ENCODE data around the gene LRRC73.
"Not testable (repeated sequence)": the region's sequence is repeated elsewhere in the genome, so short reads cannot be mapped to it uniquely, and the experiment has no call there.

Gene LRRC73

GRCh38 chr6:43540507-43540906 is 30.4 kb upstream of the LRRC73 start:
- Histone ChIP-seq H3K4me3 (ENCODE audit: control insufficient read depth in 1 of 7, extremely low read depth in 1 of 7, insufficient read depth in 4 of 7, low read depth in 2 of 7, low read length in 6 of 7) (no peak overlapping the region), H3K4me1 (ENCODE audit: control extremely low read depth in 1 of 4, control insufficient read depth in 4 of 4, insufficient read depth in 4 of 4, low read length in 3 of 4) (no peaks in the 10 kb centered on the region), H3K36me3 (ENCODE audit: control insufficient read depth in 4 of 4, insufficient read depth in 4 of 4, low read length in 3 of 4) (peaks cover 22 to 61% (median 42%) of the 10 kb centered on the region in 4 experiments), H3K27ac (ENCODE audit: insufficient read depth in 1 of 2, low read depth in 1 of 2, low read length in 2 of 2, poor library complexity in 1 of 2, severe bottlenecking in 2 of 2) (no peak overlapping the region), H3K9me3 (ENCODE audit: control extremely low read depth in 1 of 5, control insufficient read depth in 4 of 5, insufficient read depth in 2 of 5, low read depth in 1 of 5, low read length in 4 of 5) (no peaks in the 10 kb centered on the region), H3K27me3 (replicated peaks in 2 of 5; ENCODE audit: control insufficient read depth in 4 of 5, insufficient read depth in 5 of 5, low read length in 4 of 5) (no peaks in the 10 kb centered on the region)
- WGBS (ENCODE audit: insufficient coverage): 100% methylated on average over 4 of the region's 5 CpGs
- no peak for DNase-seq
- CTCF ChIA-PET: no interaction called here
- POLR2A ChIA-PET: no interaction called here

- H3K4me3 ChIP-seq (ENCODE audit: control insufficient read depth in 1 of 7, extremely low read depth in 1 of 7, insufficient read depth in 4 of 7, low read depth in 2 of 7, low read length in 6 of 7); CTCF ChIA-PET; H3K27ac ChIP-seq (ENCODE audit: insufficient read depth in 1 of 2, low read depth in 1 of 2, low read length in 2 of 2, poor library complexity in 1 of 2, severe bottlenecking in 2 of 2); DNase-seq; H3K4me1 ChIP-seq (ENCODE audit: control extremely low read depth in 1 of 4, control insufficient read depth in 4 of 4, insufficient read depth in 4 of 4, low read length in 3 of 4); H3K27me3 ChIP-seq (replicated peaks in 2 of 5; ENCODE audit: control insufficient read depth in 4 of 5, insufficient read depth in 5 of 5, low read length in 4 of 5); POLR2A ChIA-PET; H3K9me3 ChIP-seq (ENCODE audit: control extremely low read depth in 1 of 5, control insufficient read depth in 4 of 5, insufficient read depth in 2 of 5, low read depth in 1 of 5, low read length in 4 of 5): not testable (repeated sequence)
- 98% methylated on average over 19 of the region's 20 CpGs for WGBS (ENCODE audit: insufficient coverage)
- peaks cover 18 to 57% (median 38%) of the 10 kb centered on the region in 4 experiments for H3K36me3 ChIP-seq (ENCODE audit: control insufficient read depth in 4 of 4, insufficient read depth in 4 of 4, low read length in 3 of 4)
These were observed 29.3 kb upstream of the LRRC73 start for GRCh38 chr6:43539409-43539808.

GRCh38 chr6:43538986-43539385 is 28.8 kb upstream of the LRRC73 start:
- POLR2A ChIA-PET; H3K27ac ChIP-seq (ENCODE audit: insufficient read depth in 1 of 2, low read depth in 1 of 2, low read length in 2 of 2, poor library complexity in 1 of 2, severe bottlenecking in 2 of 2); H3K4me1 ChIP-seq (ENCODE audit: control extremely low read depth in 1 of 4, control insufficient read depth in 4 of 4, insufficient read depth in 4 of 4, low read length in 3 of 4); H3K4me3 ChIP-seq (ENCODE audit: control insufficient read depth in 1 of 7, extremely low read depth in 1 of 7, insufficient read depth in 4 of 7, low read depth in 2 of 7, low read length in 6 of 7); H3K9me3 ChIP-seq (ENCODE audit: control extremely low read depth in 1 of 5, control insufficient read depth in 4 of 5, insufficient read depth in 2 of 5, low read depth in 1 of 5, low read length in 4 of 5); DNase-seq; H3K27me3 ChIP-seq (replicated peaks in 2 of 5; ENCODE audit: control insufficient read depth in 4 of 5, insufficient read depth in 5 of 5, low read length in 4 of 5): not testable (repeated sequence)
- WGBS (ENCODE audit: insufficient coverage): 97% methylated on average over 5 of the region's 17 CpGs
- CTCF ChIA-PET: interaction anchor here (1.4 kb wide), 1 partner anchor 33 kb away, joined by 3 read pairs; no protein-coding TSS in a partner anchor
- peaks cover 16 to 55% (median 39%) of the 10 kb centered on the region in 4 experiments for H3K36me3 ChIP-seq (ENCODE audit: control insufficient read depth in 4 of 4, insufficient read depth in 4 of 4, low read length in 3 of 4)

- ChIA-PET CTCF (no interaction called here), POLR2A (no interaction called here)
- Histone ChIP-seq H3K27me3 (replicated peaks in 2 of 5; ENCODE audit: control insufficient read depth in 4 of 5, insufficient read depth in 5 of 5, low read length in 4 of 5) (no peaks in the 10 kb centered on the region), H3K4me3 (ENCODE audit: control insufficient read depth in 1 of 7, extremely low read depth in 1 of 7, insufficient read depth in 4 of 7, low read depth in 2 of 7, low read length in 6 of 7) (no peak overlapping the region), H3K9me3 (ENCODE audit: control extremely low read depth in 1 of 5, control insufficient read depth in 4 of 5, insufficient read depth in 2 of 5, low read depth in 1 of 5, low read length in 4 of 5) (no peaks in the 10 kb centered on the region), H3K4me1 (ENCODE audit: control extremely low read depth in 1 of 4, control insufficient read depth in 4 of 4, insufficient read depth in 4 of 4, low read length in 3 of 4) (no peaks in the 10 kb centered on the region), H3K36me3 (ENCODE audit: control insufficient read depth in 4 of 4, insufficient read depth in 4 of 4, low read length in 3 of 4) (peaks cover 16 to 76% (median 54%) of the 10 kb centered on the region in 4 experiments), H3K27ac (ENCODE audit: insufficient read depth in 1 of 2, low read depth in 1 of 2, low read length in 2 of 2, poor library complexity in 1 of 2, severe bottlenecking in 2 of 2) (no peak overlapping the region)
- no CpG with 5 or more reads among the region's 1 CpG for WGBS (ENCODE audit: insufficient coverage)
- DNase-seq: no peak
These were observed 22.1 kb upstream of the LRRC73 start for GRCh38 chr6:43532201-43532600.

GRCh38 chr6:43524483-43524961 is 14.4 kb upstream of the LRRC73 start:
- Histone ChIP-seq H3K9me3 (ENCODE audit: control extremely low read depth in 1 of 5, control insufficient read depth in 4 of 5, insufficient read depth in 2 of 5, low read depth in 1 of 5, low read length in 4 of 5) (no peaks in the 10 kb centered on the region), H3K36me3 (ENCODE audit: control insufficient read depth in 4 of 4, insufficient read depth in 4 of 4, low read length in 3 of 4) (peaks cover 30 to 96% (median 87%) of the 10 kb centered on the region in 4 experiments), H3K27me3 (replicated peaks in 2 of 5; ENCODE audit: control insufficient read depth in 4 of 5, insufficient read depth in 5 of 5, low read length in 4 of 5) (no peaks in the 10 kb centered on the region), H3K27ac (ENCODE audit: insufficient read depth in 1 of 2, low read depth in 1 of 2, low read length in 2 of 2, poor library complexity in 1 of 2, severe bottlenecking in 2 of 2) (no peak overlapping the region), H3K4me1 (ENCODE audit: control extremely low read depth in 1 of 4, control insufficient read depth in 4 of 4, insufficient read depth in 4 of 4, low read length in 3 of 4) (no peaks in the 10 kb centered on the region), H3K4me3 (ENCODE audit: control insufficient read depth in 1 of 7, extremely low read depth in 1 of 7, insufficient read depth in 4 of 7, low read depth in 2 of 7, low read length in 6 of 7) (no peak overlapping the region)
- no peak for DNase-seq
- CTCF ChIA-PET: interaction anchor here (1.1 kb wide), 1 partner anchor 20 kb away, joined by 3 read pairs; no protein-coding TSS in a partner anchor
- whole genome bisulfite sequencing (ENCODE audit: insufficient coverage): 97% methylated on average over 9 of the region's 10 CpGs
- POLR2A ChIA-PET: no interaction called here

GRCh38 chr6:43523284-43523683 is 13.1 kb upstream of the LRRC73 start:
- Histone ChIP-seq H3K27me3 (replicated peaks in 2 of 5; ENCODE audit: control insufficient read depth in 4 of 5, insufficient read depth in 5 of 5, low read length in 4 of 5) (no peaks in the 10 kb centered on the region), H3K36me3 (ENCODE audit: control insufficient read depth in 4 of 4, insufficient read depth in 4 of 4, low read length in 3 of 4) (peaks cover 30 to 88% (median 82%) of the 10 kb centered on the region in 4 experiments), H3K27ac (ENCODE audit: insufficient read depth in 1 of 2, low read depth in 1 of 2, low read length in 2 of 2, poor library complexity in 1 of 2, severe bottlenecking in 2 of 2) (no peak overlapping the region), H3K9me3 (ENCODE audit: control extremely low read depth in 1 of 5, control insufficient read depth in 4 of 5, insufficient read depth in 2 of 5, low read depth in 1 of 5, low read length in 4 of 5) (no peaks in the 10 kb centered on the region), H3K4me1 (ENCODE audit: control extremely low read depth in 1 of 4, control insufficient read depth in 4 of 4, insufficient read depth in 4 of 4, low read length in 3 of 4) (peaks cover 2 to 6% (median 3%) of the 10 kb centered on the region in 4 experiments), H3K4me3 (ENCODE audit: control insufficient read depth in 1 of 7, extremely low read depth in 1 of 7, insufficient read depth in 4 of 7, low read depth in 2 of 7, low read length in 6 of 7) (no peak overlapping the region)
- 100% methylated on average over 2 of the region's 3 CpGs for WGBS (ENCODE audit: insufficient coverage)
- CTCF ChIA-PET: no interaction called here
- DNase-seq: no peak
- POLR2A ChIA-PET: no interaction called here

- peaks cover 8 to 11% (median 9%) of the 10 kb centered on the region in 4 experiments for H3K4me1 ChIP-seq (ENCODE audit: control extremely low read depth in 1 of 4, control insufficient read depth in 4 of 4, insufficient read depth in 4 of 4, low read length in 3 of 4)
- no peak overlapping the region for H3K27ac ChIP-seq (ENCODE audit: insufficient read depth in 1 of 2, low read depth in 1 of 2, low read length in 2 of 2, poor library complexity in 1 of 2, severe bottlenecking in 2 of 2)
- no peaks in the 10 kb centered on the region for H3K9me3 ChIP-seq (ENCODE audit: control extremely low read depth in 1 of 5, control insufficient read depth in 4 of 5, insufficient read depth in 2 of 5, low read depth in 1 of 5, low read length in 4 of 5)
- H3K27me3 ChIP-seq (replicated peaks in 2 of 5; ENCODE audit: control insufficient read depth in 4 of 5, insufficient read depth in 5 of 5, low read length in 4 of 5): no peaks in the 10 kb centered on the region
- CTCF ChIA-PET: no interaction called here
- DNase-seq: no peak
- POLR2A ChIA-PET: no interaction called here
- 90% methylated on average over 6 of the region's 8 CpGs for WGBS (ENCODE audit: insufficient coverage)
- peaks cover 27 to 83% (median 76%) of the 10 kb centered on the region in 4 experiments for H3K36me3 ChIP-seq (ENCODE audit: control insufficient read depth in 4 of 4, insufficient read depth in 4 of 4, low read length in 3 of 4)
- no peak overlapping the region for H3K4me3 ChIP-seq (ENCODE audit: control insufficient read depth in 1 of 7, extremely low read depth in 1 of 7, insufficient read depth in 4 of 7, low read depth in 2 of 7, low read length in 6 of 7)
These were observed 12.6 kb upstream of the LRRC73 start for GRCh38 chr6:43522547-43523261.
